PC-9 (cell line): ENCODE results near the gene CTR9. TPM values are rescaled to one million over a fixed set of nuclear protein-coding genes. Genes with fewer than 3 reads are reported as not detected.

Experiments
- Bru-seq: library from RNA; stranded (reverse); fragments of 400-500 nt; gene quantifications from one replicate; lab custom pipeline; 2021; lab: Mats Ljungman, UMichigan
- BruChase-seq, 2 experiments: library from RNA; stranded (reverse); fragments of 400-500 nt; gene quantifications; one replicate each; lab custom pipeline; 2021; lab: Mats Ljungman, UMichigan
- BruUV-seq: library from RNA; stranded (reverse); fragments of 400-500 nt; replicated peaks from 2 replicates; lab custom pipeline; 2021; lab: Mats Ljungman, UMichigan
- CTCF ChIA-PET: fragments of 300-600 bp; sonication (Branson Sonifier 250); formaldehyde crosslinking; loops from one replicate; lab custom pipeline; 2022; ENCODE audit warnings: antibody characterized with exemption; lab: Charles Lee
- POLR2A ChIA-PET: fragments of 300-600 bp; sonication (Branson Sonifier 250); formaldehyde crosslinking; loops from one replicate; lab custom pipeline; 2022; ENCODE audit warnings: antibody characterized with exemption; ENCODE audit not compliant: unreplicated experiment; lab: Charles Lee
- DNase-seq, 2 experiments: peaks; one replicate each; pipeline versions ENCODE4 v3.0.0 to v3.0.0-alpha.2; 2015 to 2022; ENCODE audit warnings: mixed read lengths in 1 of 2
- H2AFZ ChIP-seq: fragments of 200-600 bp; sonication (generic); 2 replicates; pipeline ENCODE4 v1.8.1; 2017; ENCODE audit warnings: antibody characterized with exemption
- H3F3A ChIP-seq: fragments of 200-600 bp; sonication (generic); 2 replicates; pipeline ENCODE4 v1.8.1; 2017; ENCODE audit warnings: antibody characterized with exemption, mild to moderate bottlenecking, low read depth; ENCODE audit not compliant: insufficient read depth
- H3K27ac ChIP-seq: fragments of 200-600 bp; sonication (generic); 2 replicates; pipeline ENCODE4 v1.6.1; 2016; ENCODE audit warnings: mixed run types
- H3K27me3 ChIP-seq: fragments of 200-600 bp; sonication (generic); 2 replicates; pipeline ENCODE4 v1.6.1; 2016; ENCODE audit warnings: low read depth, mixed run types; ENCODE audit not compliant: insufficient read depth
- H3K36me3 ChIP-seq: fragments of 200-600 bp; sonication (generic); 2 replicates; pipeline ENCODE4 v1.6.1; 2016; ENCODE audit warnings: low read depth, mixed run types
- H3K4me1 ChIP-seq: fragments of 200-600 bp; sonication (generic); replicated peaks from 2 replicates; pipeline ENCODE4 v1.6.1; 2016; ENCODE audit warnings: mixed run types; ENCODE audit not compliant: insufficient read depth
- H3K4me2 ChIP-seq: fragments of 200-600 bp; sonication (generic); 2 replicates; pipeline ENCODE4 v1.6.1; 2017; ENCODE audit warnings: mixed run types
- H3K4me3 ChIP-seq: fragments of 200-600 bp; sonication (generic); 2 replicates; pipeline ENCODE4 v1.6.1; 2016; ENCODE audit warnings: mixed run types
- H3K79me2 ChIP-seq: fragments of 200-600 bp; sonication (generic); 2 replicates; pipeline ENCODE4 v1.6.1; 2017; ENCODE audit warnings: low read depth, mixed run types
- H3K9me2 ChIP-seq: fragments of 200-600 bp; sonication (generic); 2 replicates; pipeline ENCODE4 v1.8.1; 2017; ENCODE audit warnings: mild to moderate bottlenecking; ENCODE audit not compliant: insufficient read depth
- H3K9me3 ChIP-seq: fragments of 200-600 bp; sonication (generic); 2 replicates; pipeline ENCODE4 v1.8.1; 2016; ENCODE audit warnings: low read depth; ENCODE audit not compliant: insufficient read depth
- H4K20me1 ChIP-seq: fragments of 200-600 bp; sonication (generic); 2 replicates; pipeline ENCODE4 v1.8.1; 2017; ENCODE audit not compliant: insufficient read depth
- CTCF ChIP-seq: fragments of 200-600 bp; sonication (generic); conservative IDR thresholded peaks from 2 replicates; pipeline ENCODE4 v1.6.1; 2017; ENCODE audit warnings: mixed run types, antibody characterized with exemption, mild to moderate bottlenecking, moderate library complexity
- EZH2 ChIP-seq: fragments of 200-600 bp; sonication (generic); IDR thresholded peaks from 2 replicates; pipeline ENCODE4 v1.8.0; 2017; ENCODE audit warnings: antibody characterized with exemption, low read depth
- intact Hi-C: fragments of 100-400 bp; cut with micrococcal nuclease; formaldehyde crosslinking; loops from one replicate; pipeline ENCODE4 v1.10.0; 2022; ENCODE audit not compliant: unreplicated experiment
- long read RNA-seq: library from polyadenylated mRNA; stranded (forward); transcript quantifications from one replicate; pipeline ENCODE4 v2.0.0, GENCODE V29; 2022
- total RNA-seq: library from RNA; stranded (reverse); gene quantifications from 2 replicates; pipeline ENCODE4 v1.2.3, GENCODE V29; 2021

CTR9 gene
- total RNA-seq: 11.1 and 19.7 TPM in 2 replicates
- Bru-seq, nascent RNA: percentile 65 among the genes with signal in this experiment
- percentile 72 among the genes with signal in this experiment for BruChase-seq, experiment 1, labeled RNA remaining after a 2-hour chase
- percentile 86 among the genes with signal in this experiment for BruChase-seq, experiment 2, labeled RNA remaining after a 6-hour chase
- long read RNA-seq, full-length matches to known transcripts: 22 of 30 reads
- long read RNA-seq, partial matches to known transcripts: 5 of 30 reads
- long read RNA-seq, other reads (novel, unspliced or antisense): 3 of 30 reads

GRCh38 chr11:10750838-10751580 lies at the start of gene CTR9:
TSS of gene CTR9 (plus strand) at chr11:10751246. CDS start at chr11:10751413, 167 bp downstream.
- CTCF ChIA-PET: interaction anchor here (0.6 kb wide), 1 partner anchor 628 kb away, joined by 4 read pairs; no protein-coding TSS in a partner anchor
- Histone ChIP-seq H3K79me2 (peaks cover 18% of the 10 kb centered on the region), H3K4me3 (peak within 1 kb of the TSS; percentile 81), H3K9me2 (no peaks in the 10 kb centered on the region), H3K4me2 (peak within 1 kb of the TSS; percentile 91), H3K27ac (peak within 1 kb of the TSS; percentile 88), H2AFZ (peak within 1 kb of the TSS; percentile 97), H4K20me1 (no peaks in the 10 kb centered on the region), H3F3A (peaks cover 6% of the 10 kb centered on the region), H3K27me3 (no peaks in the 10 kb centered on the region), H3K9me3 (no peaks in the 10 kb centered on the region), H3K36me3 (no peaks in the 10 kb centered on the region; the same call in 1 of the 2 replicates), H3K4me1 (peaks cover 18% of the 10 kb centered on the region)
- intact Hi-C loops: no loop called here
- TF ChIP-seq EZH2: no peak
- no peak; the same call in 1 of the 2 replicates for TF ChIP-seq CTCF
- peak; percentile 81 to 91 for DNase-seq
- BruUV-seq: no TSS peak
- POLR2A ChIA-PET: interaction anchor here (0.6 to 0.7 kb wide), 2 partner anchors 59 to 442 kb away, joined by 3 to 7 read pairs; no protein-coding TSS in a partner anchor

GRCh38 chr11:10701982-10702381 lies 49.1 kb upstream of the CTR9 start:
- intact Hi-C loops: no loop called here
- DNase-seq: peak in 1 of 2 experiments; percentile 35
- BruUV-seq: no TSS peak
- ChIA-PET CTCF (interaction anchor here (0.6 kb wide), 1 partner anchor 798 kb away, joined by 3 read pairs; no protein-coding TSS in a partner anchor), POLR2A (no interaction called here)
- no peak overlapping the region for H3K4me3 ChIP-seq
- TF ChIP-seq CTCF (no peak), EZH2 (no peak)
- H3K79me2 ChIP-seq: no peaks in the 10 kb centered on the region
- H3K9me3 ChIP-seq: peaks cover 4% of the 10 kb centered on the region; the same call in 1 of the 2 replicates
- no peaks in the 10 kb centered on the region for H3K27me3 ChIP-seq
- no peak overlapping the region for H3K4me2 ChIP-seq
- no peaks in the 10 kb centered on the region for H4K20me1 ChIP-seq
- no peak overlapping the region for H2AFZ ChIP-seq
- H3F3A ChIP-seq: peaks cover 9% of the 10 kb centered on the region; the same call in 1 of the 2 replicates
- H3K4me1 ChIP-seq: no peaks in the 10 kb centered on the region
- no peak overlapping the region for H3K27ac ChIP-seq
- H3K9me2 ChIP-seq: no peaks in the 10 kb centered on the region
- no peaks in the 10 kb centered on the region for H3K36me3 ChIP-seq

- CTCF ChIA-PET: no interaction called here
Measured at GRCh38 chr11:10708131-10708530, 42.9 kb upstream of the CTR9 start.

More at GRCh38 chr11:10708131-10708530, 42.9 kb upstream of the CTR9 start:
- no peaks in the 10 kb centered on the region for H3K36me3 ChIP-seq
- no peaks in the 10 kb centered on the region for H3K9me3 ChIP-seq
- no peak for TF ChIP-seq CTCF
- TF ChIP-seq EZH2: no peak
- no peak overlapping the region for H3K27ac ChIP-seq
- H3K4me2 ChIP-seq: no peak overlapping the region
- BruUV-seq: no TSS peak
- no peaks in the 10 kb centered on the region for H3K9me2 ChIP-seq
- intact Hi-C loops: no loop called here
- DNase-seq: no peak
- H3K27me3 ChIP-seq: no peaks in the 10 kb centered on the region
- H3K79me2 ChIP-seq: no peaks in the 10 kb centered on the region
- no peaks in the 10 kb centered on the region for H3F3A ChIP-seq
- no peak overlapping the region for H2AFZ ChIP-seq
- POLR2A ChIA-PET: no interaction called here
- no peak overlapping the region for H3K4me3 ChIP-seq
- H4K20me1 ChIP-seq: no peaks in the 10 kb centered on the region
- H3K4me1 ChIP-seq: no peaks in the 10 kb centered on the region
